ENCODE measurements around the gene DACT3. TPM values are rescaled to one million over a fixed set of nuclear protein-coding genes. Genes with fewer than 3 reads are reported as not detected.

The DACT3 gene
- total and polyA plus RNA-seq, 2 experiments from 2014 or later: 0.78 to 2.6 TPM

DNA sequence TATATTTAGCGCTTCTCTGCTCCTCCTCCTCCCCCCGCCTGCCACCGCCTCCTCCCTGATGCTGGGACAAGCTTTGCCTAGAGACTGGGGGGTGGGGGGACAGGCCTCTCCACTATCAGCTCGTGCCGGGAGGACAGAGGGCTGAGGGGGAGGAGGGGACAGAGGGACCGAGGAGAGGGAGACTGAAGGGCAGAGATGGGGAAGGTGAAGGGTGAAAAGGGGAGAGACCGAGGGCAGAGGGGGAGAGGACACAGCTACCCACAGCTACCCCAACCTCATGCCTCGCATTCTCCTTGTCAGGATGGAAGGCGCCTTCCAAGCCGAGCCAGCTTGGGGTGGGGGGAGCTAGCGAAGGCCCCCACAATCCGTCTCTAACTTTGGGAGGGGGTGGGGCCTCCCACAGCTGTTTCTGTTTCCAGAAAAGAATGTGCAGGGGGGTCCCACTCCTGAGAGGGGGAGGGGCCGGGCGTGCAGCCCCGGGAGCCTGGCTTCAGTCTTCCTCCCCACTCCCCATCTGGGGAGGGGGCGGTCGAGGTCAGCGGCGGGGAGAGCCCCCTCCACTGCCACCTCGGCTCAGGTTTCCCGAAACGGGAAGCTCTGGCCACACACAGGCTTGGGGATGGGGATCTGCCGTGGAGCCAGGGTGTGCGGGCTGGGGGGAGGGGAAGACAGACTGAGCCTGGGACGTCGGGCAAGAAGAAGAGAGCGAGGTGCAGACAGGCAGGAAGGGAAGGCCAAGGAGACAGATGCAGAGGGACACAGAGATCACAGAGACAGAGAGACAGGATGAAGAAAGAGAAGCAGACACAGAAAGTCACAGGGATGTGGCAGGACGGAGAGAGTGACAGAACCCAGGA lies 1.6 kb downstream of the DACT3 start (continued):
- TF ChIP-seq, protein P1, sequence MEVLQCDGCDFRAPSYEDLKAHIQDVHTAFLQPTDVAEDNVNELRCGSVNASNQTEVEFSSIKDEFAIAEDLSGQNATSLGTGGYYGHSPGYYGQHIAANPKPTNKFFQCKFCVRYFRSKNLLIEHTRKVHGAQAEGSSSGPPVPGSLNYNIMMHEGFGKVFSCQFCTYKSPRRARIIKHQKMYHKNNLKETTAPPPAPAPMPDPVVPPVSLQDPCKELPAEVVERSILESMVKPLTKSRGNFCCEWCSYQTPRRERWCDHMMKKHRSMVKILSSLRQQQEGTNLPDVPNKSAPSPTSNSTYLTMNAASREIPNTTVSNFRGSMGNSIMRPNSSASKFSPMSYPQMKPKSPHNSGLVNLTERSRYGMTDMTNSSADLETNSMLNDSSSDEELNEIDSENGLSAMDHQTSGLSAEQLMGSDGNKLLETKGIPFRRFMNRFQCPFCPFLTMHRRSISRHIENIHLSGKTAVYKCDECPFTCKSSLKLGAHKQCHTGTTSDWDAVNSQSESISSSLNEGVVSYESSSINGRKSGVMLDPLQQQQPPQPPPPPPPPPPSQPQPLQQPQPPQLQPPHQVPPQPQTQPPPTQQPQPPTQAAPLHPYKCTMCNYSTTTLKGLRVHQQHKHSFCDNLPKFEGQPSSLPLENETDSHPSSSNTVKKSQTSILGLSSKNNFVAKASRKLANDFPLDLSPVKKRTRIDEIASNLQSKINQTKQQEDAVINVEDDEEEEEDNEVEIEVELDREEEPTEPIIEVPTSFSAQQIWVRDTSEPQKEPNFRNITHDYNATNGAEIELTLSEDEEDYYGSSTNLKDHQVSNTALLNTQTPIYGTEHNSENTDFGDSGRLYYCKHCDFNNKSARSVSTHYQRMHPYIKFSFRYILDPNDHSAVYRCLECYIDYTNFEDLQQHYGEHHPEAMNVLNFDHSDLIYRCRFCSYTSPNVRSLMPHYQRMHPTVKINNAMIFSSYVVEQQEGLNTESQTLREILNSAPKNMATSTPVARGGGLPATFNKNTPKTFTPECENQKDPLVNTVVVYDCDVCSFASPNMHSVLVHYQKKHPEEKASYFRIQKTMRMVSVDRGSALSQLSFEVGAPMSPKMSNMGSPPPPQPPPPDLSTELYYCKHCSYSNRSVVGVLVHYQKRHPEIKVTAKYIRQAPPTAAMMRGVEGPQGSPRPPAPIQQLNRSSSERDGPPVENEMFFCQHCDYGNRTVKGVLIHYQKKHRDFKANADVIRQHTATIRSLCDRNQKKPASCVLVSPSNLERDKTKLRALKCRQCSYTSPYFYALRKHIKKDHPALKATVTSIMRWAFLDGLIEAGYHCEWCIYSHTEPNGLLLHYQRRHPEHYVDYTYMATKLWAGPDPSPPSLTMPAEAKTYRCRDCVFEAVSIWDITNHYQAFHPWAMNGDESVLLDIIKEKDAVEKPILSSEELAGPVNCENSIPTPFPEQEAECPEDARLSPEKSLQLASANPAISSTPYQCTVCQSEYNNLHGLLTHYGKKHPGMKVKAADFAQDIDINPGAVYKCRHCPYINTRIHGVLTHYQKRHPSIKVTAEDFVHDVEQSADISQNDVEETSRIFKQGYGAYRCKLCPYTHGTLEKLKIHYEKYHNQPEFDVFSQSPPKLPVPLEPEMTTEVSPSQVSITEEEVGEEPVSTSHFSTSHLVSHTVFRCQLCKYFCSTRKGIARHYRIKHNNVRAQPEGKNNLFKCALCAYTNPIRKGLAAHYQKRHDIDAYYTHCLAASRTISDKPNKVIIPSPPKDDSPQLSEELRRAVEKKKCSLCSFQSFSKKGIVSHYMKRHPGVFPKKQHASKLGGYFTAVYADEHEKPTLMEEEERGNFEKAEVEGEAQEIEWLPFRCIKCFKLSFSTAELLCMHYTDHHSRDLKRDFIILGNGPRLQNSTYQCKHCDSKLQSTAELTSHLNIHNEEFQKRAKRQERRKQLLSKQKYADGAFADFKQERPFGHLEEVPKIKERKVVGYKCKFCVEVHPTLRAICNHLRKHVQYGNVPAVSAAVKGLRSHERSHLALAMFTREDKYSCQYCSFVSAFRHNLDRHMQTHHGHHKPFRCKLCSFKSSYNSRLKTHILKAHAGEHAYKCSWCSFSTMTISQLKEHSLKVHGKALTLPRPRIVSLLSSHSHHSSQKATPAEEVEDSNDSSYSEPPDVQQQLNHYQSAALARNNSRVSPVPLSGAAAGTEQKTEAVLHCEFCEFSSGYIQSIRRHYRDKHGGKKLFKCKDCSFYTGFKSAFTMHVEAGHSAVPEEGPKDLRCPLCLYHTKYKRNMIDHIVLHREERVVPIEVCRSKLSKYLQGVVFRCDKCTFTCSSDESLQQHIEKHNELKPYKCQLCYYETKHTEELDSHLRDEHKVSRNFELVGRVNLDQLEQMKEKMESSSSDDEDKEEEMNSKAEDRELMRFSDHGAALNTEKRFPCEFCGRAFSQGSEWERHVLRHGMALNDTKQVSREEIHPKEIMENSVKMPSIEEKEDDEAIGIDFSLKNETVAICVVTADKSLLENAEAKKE (CRISPR knock-in tag; IDR thresholded peaks at IDR 0.05): no peak
- TF ChIP-seq JUNB (IDR thresholded peaks at IDR 0.05; ENCODE audit: unreplicated experiment) (no peak), POLR2AphosphoS5 (IDR thresholded peaks at IDR 0.05; ENCODE audit: low read depth) (no peak), CREB1 (CRISPR knock-in tag; IDR thresholded peaks at IDR 0.05; ENCODE audit: low read depth) (no peak), NANOG (IDR thresholded peaks at IDR 0.05; ENCODE audit: borderline replicate concordance) (no peak)
- TF ChIP-seq, protein P2, sequence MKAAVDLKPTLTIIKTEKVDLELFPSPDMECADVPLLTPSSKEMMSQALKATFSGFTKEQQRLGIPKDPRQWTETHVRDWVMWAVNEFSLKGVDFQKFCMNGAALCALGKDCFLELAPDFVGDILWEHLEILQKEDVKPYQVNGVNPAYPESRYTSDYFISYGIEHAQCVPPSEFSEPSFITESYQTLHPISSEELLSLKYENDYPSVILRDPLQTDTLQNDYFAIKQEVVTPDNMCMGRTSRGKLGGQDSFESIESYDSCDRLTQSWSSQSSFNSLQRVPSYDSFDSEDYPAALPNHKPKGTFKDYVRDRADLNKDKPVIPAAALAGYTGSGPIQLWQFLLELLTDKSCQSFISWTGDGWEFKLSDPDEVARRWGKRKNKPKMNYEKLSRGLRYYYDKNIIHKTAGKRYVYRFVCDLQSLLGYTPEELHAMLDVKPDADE (IDR thresholded peaks at IDR 0.05): no peak
- TF ChIP-seq, protein P3, sequence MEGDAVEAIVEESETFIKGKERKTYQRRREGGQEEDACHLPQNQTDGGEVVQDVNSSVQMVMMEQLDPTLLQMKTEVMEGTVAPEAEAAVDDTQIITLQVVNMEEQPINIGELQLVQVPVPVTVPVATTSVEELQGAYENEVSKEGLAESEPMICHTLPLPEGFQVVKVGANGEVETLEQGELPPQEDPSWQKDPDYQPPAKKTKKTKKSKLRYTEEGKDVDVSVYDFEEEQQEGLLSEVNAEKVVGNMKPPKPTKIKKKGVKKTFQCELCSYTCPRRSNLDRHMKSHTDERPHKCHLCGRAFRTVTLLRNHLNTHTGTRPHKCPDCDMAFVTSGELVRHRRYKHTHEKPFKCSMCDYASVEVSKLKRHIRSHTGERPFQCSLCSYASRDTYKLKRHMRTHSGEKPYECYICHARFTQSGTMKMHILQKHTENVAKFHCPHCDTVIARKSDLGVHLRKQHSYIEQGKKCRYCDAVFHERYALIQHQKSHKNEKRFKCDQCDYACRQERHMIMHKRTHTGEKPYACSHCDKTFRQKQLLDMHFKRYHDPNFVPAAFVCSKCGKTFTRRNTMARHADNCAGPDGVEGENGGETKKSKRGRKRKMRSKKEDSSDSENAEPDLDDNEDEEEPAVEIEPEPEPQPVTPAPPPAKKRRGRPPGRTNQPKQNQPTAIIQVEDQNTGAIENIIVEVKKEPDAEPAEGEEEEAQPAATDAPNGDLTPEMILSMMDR (conservative IDR thresholded peaks at IDR 0.05; ENCODE audit: low read depth in 2 of 2): no peak
- TF ChIP-seq, protein P4, sequence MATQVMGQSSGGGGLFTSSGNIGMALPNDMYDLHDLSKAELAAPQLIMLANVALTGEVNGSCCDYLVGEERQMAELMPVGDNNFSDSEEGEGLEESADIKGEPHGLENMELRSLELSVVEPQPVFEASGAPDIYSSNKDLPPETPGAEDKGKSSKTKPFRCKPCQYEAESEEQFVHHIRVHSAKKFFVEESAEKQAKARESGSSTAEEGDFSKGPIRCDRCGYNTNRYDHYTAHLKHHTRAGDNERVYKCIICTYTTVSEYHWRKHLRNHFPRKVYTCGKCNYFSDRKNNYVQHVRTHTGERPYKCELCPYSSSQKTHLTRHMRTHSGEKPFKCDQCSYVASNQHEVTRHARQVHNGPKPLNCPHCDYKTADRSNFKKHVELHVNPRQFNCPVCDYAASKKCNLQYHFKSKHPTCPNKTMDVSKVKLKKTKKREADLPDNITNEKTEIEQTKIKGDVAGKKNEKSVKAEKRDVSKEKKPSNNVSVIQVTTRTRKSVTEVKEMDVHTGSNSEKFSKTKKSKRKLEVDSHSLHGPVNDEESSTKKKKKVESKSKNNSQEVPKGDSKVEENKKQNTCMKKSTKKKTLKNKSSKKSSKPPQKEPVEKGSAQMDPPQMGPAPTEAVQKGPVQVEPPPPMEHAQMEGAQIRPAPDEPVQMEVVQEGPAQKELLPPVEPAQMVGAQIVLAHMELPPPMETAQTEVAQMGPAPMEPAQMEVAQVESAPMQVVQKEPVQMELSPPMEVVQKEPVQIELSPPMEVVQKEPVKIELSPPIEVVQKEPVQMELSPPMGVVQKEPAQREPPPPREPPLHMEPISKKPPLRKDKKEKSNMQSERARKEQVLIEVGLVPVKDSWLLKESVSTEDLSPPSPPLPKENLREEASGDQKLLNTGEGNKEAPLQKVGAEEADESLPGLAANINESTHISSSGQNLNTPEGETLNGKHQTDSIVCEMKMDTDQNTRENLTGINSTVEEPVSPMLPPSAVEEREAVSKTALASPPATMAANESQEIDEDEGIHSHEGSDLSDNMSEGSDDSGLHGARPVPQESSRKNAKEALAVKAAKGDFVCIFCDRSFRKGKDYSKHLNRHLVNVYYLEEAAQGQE (IDR thresholded peaks at IDR 0.05; ENCODE audit: unreplicated experiment): no peak

Measured in GM23338 (cell line).